Panc1 (cell line): ENCODE measurements around the gene NPY4R. TPM values are rescaled to one million over a fixed set of nuclear protein-coding genes. Genes with fewer than 3 reads are reported as not detected.
"Not testable (repeated sequence)": the region's sequence is repeated elsewhere in the genome, so short reads cannot be mapped to it uniquely, and the experiment has no call there.

Source experiments
- ATAC-seq: fragments of 200-7000 bp; cut with Tn5 transposase; 2 replicates; pipeline ENCODE4 v1.9.1; 2020; ENCODE audit warnings: mild to moderate bottlenecking, moderate library complexity
- BruUV-seq: library from RNA; stranded (reverse); fragments of 400-500 nt; replicated peaks from 2 replicates; lab custom pipeline; 2021; lab: Mats Ljungman, UMichigan
- CTCF ChIA-PET: fragments of 300-600 bp; sonication (Branson Sonifier 250); formaldehyde crosslinking; loops from one replicate; lab custom pipeline; 2022; ENCODE audit warnings: antibody characterized with exemption; lab: Charles Lee
- POLR2A ChIA-PET: fragments of 300-600 bp; sonication (Branson Sonifier 250); formaldehyde crosslinking; loops from one replicate; lab custom pipeline; 2022; ENCODE audit warnings: antibody characterized with exemption; lab: Charles Lee
- DNase-seq: peaks from one replicate; pipeline ENCODE4 v3.0.0-alpha.2; 2010; ENCODE audit warnings: low read depth, low spot score
- H3K27ac ChIP-seq: 2 replicates; pipeline ENCODE4 v1.5.1; 2011; ENCODE audit warnings: mild to moderate bottlenecking, low read length, inconsistent platforms
- H3K27me3 ChIP-seq: fragments of 200-500 bp; sonication (Bioruptor generic); 2 replicates; pipeline ENCODE4 v1.6.0; 2014; ENCODE audit warnings: low read length, inconsistent platforms; ENCODE audit not compliant: control insufficient read depth, insufficient read depth
- H3K36me3 ChIP-seq: fragments of 200-500 bp; sonication (Bioruptor generic); 2 replicates; pipeline ENCODE4 v1.5.1; 2014; ENCODE audit warnings: inconsistent platforms, mild to moderate bottlenecking, low read length, moderate library complexity; ENCODE audit not compliant: control insufficient read depth, insufficient read depth
- H3K4me1 ChIP-seq: 2 replicates; pipeline ENCODE4 v1.5.1; 2011; ENCODE audit warnings: inconsistent platforms, mild to moderate bottlenecking, low read length, moderate library complexity; ENCODE audit not compliant: control insufficient read depth, insufficient read depth
- H3K4me3 ChIP-seq, 2 experiments: 2 replicates each; pipeline ENCODE4 v1.5.1; 2011 to 2012; ENCODE audit warnings: low read depth in 2 of 2, low read length in 2 of 2, mild to moderate bottlenecking in 2 of 2, inconsistent platforms in 1 of 2, moderate library complexity in 1 of 2
- H3K9me3 ChIP-seq: fragments of 200-500 bp; sonication (Bioruptor generic); 2 replicates; pipeline ENCODE4 v1.5.1; 2014; ENCODE audit warnings: low read depth, mild to moderate bottlenecking, inconsistent platforms, low read length, moderate library complexity; ENCODE audit not compliant: control insufficient read depth, insufficient read depth
- in situ Hi-C: cut with HindIII; loops from 2 replicates; pipeline ENCODE4 v1.10.0; 2016; ENCODE audit warnings: low sequenced_read_pairs, low pct_unique_long_range_greater_than_20kb
- intact Hi-C: fragments of 100-400 bp; cut with micrococcal nuclease; formaldehyde crosslinking; loops from one replicate; pipeline ENCODE4 v1.10.0; 2022; ENCODE audit not compliant: unreplicated experiment
- total RNA-seq: library from RNA; stranded (reverse); gene quantifications from one replicate; pipeline ENCODE4 v1.2.1, GENCODE V29; 2021; ENCODE audit not compliant: unreplicated experiment

The NPY4R gene
- total RNA-seq, 1 experiment from 2014 or later, result 2.2 TPM

DNA sequence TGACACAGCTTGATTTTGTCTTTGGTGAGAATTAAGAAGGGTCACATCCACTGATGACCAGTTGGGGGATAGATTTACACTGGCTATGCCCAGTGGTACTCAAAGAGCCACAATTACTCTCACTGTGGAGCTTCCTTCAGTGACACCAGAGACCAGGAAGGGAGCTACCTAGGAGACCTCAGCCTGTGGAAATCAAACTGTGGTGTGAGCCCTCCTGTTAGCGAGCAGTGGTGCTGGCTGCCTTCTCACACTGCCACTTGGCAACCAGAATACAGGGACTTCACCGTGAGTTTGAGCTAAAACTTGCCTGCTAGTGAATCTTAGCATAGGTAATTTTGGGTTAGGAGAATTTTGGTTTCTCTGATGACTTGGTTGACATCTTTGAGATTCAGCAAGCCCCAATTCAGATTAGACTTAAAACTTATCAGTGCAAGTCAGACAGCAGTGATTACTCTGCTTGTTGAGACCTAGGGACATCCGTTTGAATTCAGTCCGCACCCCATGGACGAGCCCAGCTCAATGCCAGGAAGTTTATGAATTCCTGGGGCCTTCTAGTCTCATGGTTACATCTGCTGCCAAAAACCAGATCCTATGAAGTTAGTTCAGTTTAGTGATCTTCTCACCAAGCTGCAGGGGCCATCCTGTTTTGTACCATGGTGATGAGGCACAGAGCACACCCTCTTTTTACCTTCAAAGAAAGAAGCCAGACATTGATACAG is 33.4 kb upstream of the NPY4R start:
- CTCF ChIA-PET, DNase-seq, intact Hi-C loops, ATAC-seq, in situ Hi-C loops, H3K27ac ChIP-seq, H3K27me3 ChIP-seq, H3K4me3 ChIP-seq, BruUV-seq, H3K36me3 ChIP-seq, POLR2A ChIA-PET, H3K9me3 ChIP-seq, H3K4me1 ChIP-seq: not testable (repeated sequence)

DNA sequence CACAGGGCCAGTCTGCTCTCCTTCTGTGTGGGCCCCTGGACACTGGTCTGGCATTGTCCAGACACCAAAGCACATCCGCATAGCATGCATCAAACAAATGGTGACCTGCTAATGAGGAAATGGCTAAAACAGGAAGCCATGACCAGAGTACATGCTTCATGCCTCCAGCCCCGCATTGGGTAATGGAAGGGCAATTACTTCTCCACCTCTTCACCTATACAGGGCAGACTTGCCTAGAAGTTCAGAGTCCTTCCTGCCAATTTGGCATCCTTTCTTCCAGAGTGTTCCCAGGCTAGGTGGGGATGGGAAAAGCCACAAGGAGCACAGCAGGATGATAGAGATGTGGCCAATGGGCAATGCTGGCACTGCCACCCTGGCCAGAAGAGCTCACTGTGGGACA is 32.1 kb upstream of the NPY4R start:
- POLR2A ChIA-PET, H3K4me3 ChIP-seq, in situ Hi-C loops, H3K4me1 ChIP-seq, BruUV-seq, DNase-seq, CTCF ChIA-PET, H3K9me3 ChIP-seq, H3K36me3 ChIP-seq, H3K27ac ChIP-seq, intact Hi-C loops, ATAC-seq, H3K27me3 ChIP-seq: not testable (repeated sequence)

DNA sequence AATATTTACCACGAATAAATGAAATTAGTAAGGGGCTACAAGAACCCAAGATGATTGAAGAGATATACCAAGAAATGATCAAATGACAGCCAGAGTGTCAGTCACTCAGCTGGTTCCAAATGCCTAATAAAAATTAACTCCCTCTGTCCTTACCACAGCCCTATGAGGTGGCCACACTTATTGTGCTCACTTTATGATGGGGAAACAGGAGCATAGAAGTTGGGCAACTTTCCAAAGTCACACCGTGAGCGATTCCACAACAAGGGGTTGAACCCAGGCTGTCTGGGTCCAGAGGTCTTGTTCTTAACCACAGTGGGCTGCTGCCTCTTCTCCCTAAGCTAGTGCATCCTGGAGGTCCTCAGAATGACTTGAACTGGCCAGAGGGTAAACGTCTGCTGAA is 31.6 kb upstream of the NPY4R start:
- ATAC-seq, intact Hi-C loops, H3K4me3 ChIP-seq, H3K9me3 ChIP-seq, CTCF ChIA-PET, H3K36me3 ChIP-seq, H3K4me1 ChIP-seq, H3K27ac ChIP-seq, DNase-seq, POLR2A ChIA-PET, BruUV-seq, H3K27me3 ChIP-seq, in situ Hi-C loops: not testable (repeated sequence)

DNA sequence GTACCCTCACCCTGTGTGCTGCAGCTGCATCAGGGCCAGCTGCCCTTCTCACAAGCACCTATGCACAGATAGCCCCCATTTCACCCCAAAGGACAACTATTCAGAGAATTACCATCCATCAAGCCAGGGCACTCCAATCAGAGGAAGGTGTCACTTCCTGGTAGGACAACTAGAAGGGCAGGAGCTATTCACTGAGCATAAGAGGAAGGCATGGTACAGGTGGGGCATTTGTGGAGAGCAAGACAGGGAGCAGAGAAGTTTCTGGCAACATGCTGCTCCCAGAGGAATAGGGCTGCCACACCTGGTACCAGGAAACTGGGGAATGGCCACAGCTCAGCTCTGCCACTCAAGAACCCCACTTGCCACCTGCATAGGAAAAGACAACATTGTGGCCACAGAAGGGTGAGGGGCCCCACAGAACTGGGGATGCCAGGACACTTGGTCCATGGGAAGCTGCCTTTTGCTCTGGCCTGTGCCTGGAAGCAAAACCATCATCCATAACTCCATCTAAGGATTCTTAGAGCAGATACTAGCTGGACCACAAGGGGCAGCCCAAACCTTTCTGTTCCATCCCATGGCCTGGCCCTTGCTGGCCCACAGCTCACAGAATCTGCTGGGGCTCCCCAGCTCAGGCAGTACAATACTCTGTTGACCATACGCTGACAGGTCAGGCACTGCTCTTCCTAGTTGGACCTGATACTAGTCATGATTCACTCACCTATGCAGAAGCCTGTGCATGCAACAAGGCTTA is 25.8 kb upstream of the NPY4R start:
- not testable (repeated sequence) for H3K4me1 ChIP-seq
- 0 out of 2 replicates have a peak, but pooled peaks have one; percentile 55 for ATAC-seq

DNA sequence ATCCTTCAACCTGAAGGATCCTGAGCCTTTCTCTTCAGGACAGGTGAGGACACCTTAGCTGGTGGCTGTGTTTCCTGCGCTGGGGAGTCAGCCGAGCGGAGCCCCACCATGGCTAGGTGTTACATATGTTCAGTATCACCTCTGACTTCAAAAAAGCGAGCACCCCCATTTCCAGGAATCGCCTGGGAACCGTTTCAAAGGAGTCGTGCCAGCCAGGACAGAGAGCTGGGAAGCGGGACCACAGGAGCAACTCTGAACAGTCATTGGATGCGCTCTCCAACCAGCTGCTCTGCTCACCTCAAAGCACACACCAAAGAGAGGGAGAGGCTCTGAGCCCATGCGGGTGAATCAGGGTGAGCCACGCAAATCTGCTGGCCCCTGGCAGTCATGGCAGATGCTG is 24.5 kb upstream of the NPY4R start:
- H3K4me1 ChIP-seq, intact Hi-C loops, H3K36me3 ChIP-seq, BruUV-seq, POLR2A ChIA-PET, H3K9me3 ChIP-seq, H3K4me3 ChIP-seq, DNase-seq, H3K27me3 ChIP-seq, H3K27ac ChIP-seq, in situ Hi-C loops, CTCF ChIA-PET: not testable (repeated sequence)
- 0 out of 2 replicates have a peak, but pooled peaks have one; percentile 30 for ATAC-seq

More for the DNA sequence above, 25.8 kb upstream of the NPY4R start:
- intact Hi-C loops, H3K27me3 ChIP-seq, in situ Hi-C loops, H3K9me3 ChIP-seq, BruUV-seq, CTCF ChIA-PET, H3K27ac ChIP-seq, POLR2A ChIA-PET, H3K36me3 ChIP-seq, H3K4me3 ChIP-seq, DNase-seq: not testable (repeated sequence)

DNA sequence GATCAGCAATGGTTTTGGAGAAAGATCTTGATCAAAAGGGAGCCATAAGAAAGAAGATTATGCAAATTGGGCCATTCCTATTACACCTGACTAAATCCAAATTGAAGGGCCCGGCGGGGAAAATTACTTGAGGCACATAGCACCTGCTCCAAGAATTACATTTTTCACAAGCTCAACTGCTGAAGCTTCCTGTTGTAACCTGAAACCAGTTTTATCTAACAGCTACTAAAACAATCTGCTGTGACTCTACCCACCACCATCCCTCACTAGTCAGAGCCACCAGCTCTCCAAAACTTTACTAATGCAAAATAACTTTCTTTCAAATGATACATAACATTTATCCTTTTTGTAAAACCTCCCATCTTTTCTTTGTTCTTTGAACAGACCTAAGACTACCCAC is 20.7 kb upstream of the NPY4R start:
- DNase-seq, H3K27me3 ChIP-seq, H3K9me3 ChIP-seq, CTCF ChIA-PET, in situ Hi-C loops, H3K4me3 ChIP-seq, intact Hi-C loops, POLR2A ChIA-PET, ATAC-seq, BruUV-seq, H3K27ac ChIP-seq, H3K4me1 ChIP-seq, H3K36me3 ChIP-seq: not testable (repeated sequence)

DNA sequence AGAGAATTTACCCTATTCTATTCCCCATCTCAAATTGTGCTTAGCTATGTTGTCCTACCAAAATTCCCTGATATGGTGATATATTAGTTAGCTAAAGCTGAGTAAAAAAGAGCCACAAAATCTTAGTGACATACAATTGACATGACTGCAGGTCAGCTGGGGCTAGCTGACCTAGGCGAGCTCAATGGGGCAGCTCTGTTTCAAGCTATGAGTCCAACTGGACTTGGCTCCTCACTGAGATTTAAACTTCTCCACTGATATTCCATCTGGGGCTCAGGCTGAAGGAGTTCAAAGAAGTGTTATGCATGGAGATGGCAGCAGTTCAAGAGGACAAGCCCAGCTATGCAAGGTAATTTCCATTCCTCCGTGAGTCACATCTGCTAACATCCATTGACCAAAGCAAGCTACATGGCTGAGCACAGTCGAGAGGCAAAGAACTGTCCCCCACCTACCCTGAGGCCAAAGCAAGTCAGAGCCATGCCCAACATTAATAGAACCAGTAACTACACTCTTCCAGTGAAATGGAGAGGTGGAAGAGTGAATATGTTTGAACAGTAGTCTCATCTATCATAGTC is 9.1 kb upstream of the NPY4R start:
- in situ Hi-C loops, H3K27me3 ChIP-seq, CTCF ChIA-PET, H3K4me3 ChIP-seq, H3K9me3 ChIP-seq, DNase-seq, H3K36me3 ChIP-seq, BruUV-seq, POLR2A ChIA-PET, H3K4me1 ChIP-seq, intact Hi-C loops, H3K27ac ChIP-seq: not testable (repeated sequence)
- peak; percentile 89 for ATAC-seq
